Fibroblast of skin of abdomen (primary cell): ENCODE measurements around the gene SOX13.

Experiments
- DNase-seq: peaks from one replicate; pipeline ENCODE4 v3.0.0-alpha.2; 2013

SOX13 gene

GRCh38 chr1:204132718-204133117 is 59.8 kb downstream of the SOX13 start:
- no peak for DNase-seq

GRCh38 chr1:204134103-204134502 is 61.2 kb downstream of the SOX13 start:
- no peak for DNase-seq

GRCh38 chr1:204136814-204137213 is 63.9 kb downstream of the SOX13 start:
- DNase-seq: no peak

- no peak for DNase-seq
These were observed 66.2 kb downstream of the SOX13 start for GRCh38 chr1:204139088-204139487.

GRCh38 chr1:204139952-204140351 is 67.0 kb downstream of the SOX13 start:
- DNase-seq: no peak

GRCh38 chr1:204141131-204141530 is 68.2 kb downstream of the SOX13 start:
- DNase-seq: no peak

GRCh38 chr1:204142032-204142974 is 69.4 kb downstream of the SOX13 start:
- no peak for DNase-seq

GRCh38 chr1:204143276-204144041 is 70.5 kb downstream of the SOX13 start:
- DNase-seq: no peak

GRCh38 chr1:204145033-204145504 is 72.2 kb downstream of the SOX13 start:
- no peak for DNase-seq

- DNase-seq: no peak
These were observed 73.4 kb downstream of the SOX13 start for GRCh38 chr1:204146309-204146708.

- no peak for DNase-seq
These were observed 74.0 kb downstream of the SOX13 start for GRCh38 chr1:204146965-204147364.

- no peak for DNase-seq
These were observed 74.8 kb downstream of the SOX13 start for GRCh38 chr1:204147406-204148383.

GRCh38 chr1:204149107-204149506 is 76.2 kb downstream of the SOX13 start:
- no peak for DNase-seq

GRCh38 chr1:204149635-204150565 is 77.0 kb downstream of the SOX13 start:
- no peak for DNase-seq

GRCh38 chr1:204150702-204151551 is 78.0 kb downstream of the SOX13 start:
- DNase-seq: no peak

- DNase-seq: peak; percentile 64
These were observed 78.8 kb downstream of the SOX13 start, which contains the start of gene ETNK2 for GRCh38 chr1:204151552-204152309. TSS of gene ETNK2 (minus strand) at chr1:204152044. CDS start at chr1:204151852, 192 bp downstream.

- no peak for DNase-seq
These were observed 79.6 kb downstream of the SOX13 start for GRCh38 chr1:204152310-204153044.

GRCh38 chr1:204153667-204154066 is 80.8 kb downstream of the SOX13 start:
- DNase-seq: no peak
